H1 (cell line): ENCODE results near the gene TP73. TPM values are rescaled to one million over a fixed set of nuclear protein-coding genes. Genes with fewer than 3 reads are reported as not detected.

Experiments used
- BRCA1 ChIP-seq: IDR thresholded peaks from 2 replicates; pipeline ENCODE4 v1.6.1; 2012; ENCODE audit warnings: low read depth, low read length, improper control_type of control experiment
- KDM4A ChIP-seq: IDR thresholded peaks from one replicate; pipeline ENCODE4 v1.7.1; 2012; ENCODE audit warnings: low read depth, mild to moderate bottlenecking, moderate library complexity, low read length, inconsistent platforms; ENCODE audit not compliant: severe bottlenecking
- MAFK ChIP-seq: IDR thresholded peaks from 2 replicates; pipeline ENCODE4 v1.6.1; 2012; ENCODE audit warnings: low read depth, mild to moderate bottlenecking, improper control_type of control experiment, low read length
- PHF8 ChIP-seq: fragments of 200-600 bp; sonication (generic); conservative IDR thresholded peaks from 2 replicates; pipeline ENCODE4 v1.7.1; 2012; ENCODE audit warnings: low read depth, mild to moderate bottlenecking, inconsistent platforms, low read length, moderate library complexity
- POU5F1 ChIP-seq: IDR thresholded peaks from 2 replicates; pipeline ENCODE4 v1.6.1; 2011; ENCODE audit warnings: low read depth, mild to moderate bottlenecking, low read length, moderate library complexity
- TAF1 ChIP-seq: IDR thresholded peaks from 2 replicates; pipeline ENCODE4 v1.6.1; 2011; ENCODE audit warnings: mild to moderate bottlenecking, low read depth, low read length
- polyA plus RNA-seq, 7 experiments: library from polyadenylated mRNA; depleted of rRNA in 3 of 7; stranded (reverse) in 5 of 7; unstranded in 2 of 7; fragments of >200 nt in 5 of 7; fragments of 200-250 nt in 2 of 7; gene quantifications; 1 replicate in 5 of 7; 2 replicates in 1 of 7; 4 replicates in 1 of 7; pipeline versions ENCODE4 v1.2.1 to v1.2.3, GENCODE V29; 2011 to 2013; ENCODE audit warnings: missing spikeins in 2 of 7, mixed read lengths in 2 of 7
- total RNA-seq: library from RNA; stranded (reverse); fragmentation: NEBNext Ultra II Directional; extraction: Animal tissue kit (Norgen Biotek cat#: 25700); gene quantifications from 2 replicates; pipeline ENCODE4 v1.2.1, GENCODE V29; 2021
- TF ChIP-seq, protein P1 (sequence below): fragments of 300-600 bp; sonication (generic); IDR thresholded peaks from 2 replicates; pipeline ENCODE4 v1.7.1; 2012; ENCODE audit warnings: low read length, moderate library complexity, mild to moderate bottlenecking, inconsistent platforms; ENCODE audit not compliant: insufficient replicate concordance
- TF ChIP-seq, protein P2 (sequence below), 3 experiments: IDR thresholded peaks; 1 replicate in 2 of 3; 2 replicates in 1 of 3; pipeline versions ENCODE4 v1.5.1 to v1.6.1; 2011; ENCODE audit warnings: low read length in 3 of 3, mild to moderate bottlenecking in 3 of 3, inconsistent platforms in 2 of 3, low read depth in 1 of 3, moderate library complexity in 1 of 3; ENCODE audit not compliant: insufficient read depth in 1 of 3; ENCODE audit errors: control extremely low read depth in 1 of 3

TP73 gene
- total and polyA plus RNA-seq, 2 of the 8 experiments (the other 6 are each of a cell fraction or from before 2014, with no cell fraction given), result 2.6 to 3.1 TPM

DNA sequence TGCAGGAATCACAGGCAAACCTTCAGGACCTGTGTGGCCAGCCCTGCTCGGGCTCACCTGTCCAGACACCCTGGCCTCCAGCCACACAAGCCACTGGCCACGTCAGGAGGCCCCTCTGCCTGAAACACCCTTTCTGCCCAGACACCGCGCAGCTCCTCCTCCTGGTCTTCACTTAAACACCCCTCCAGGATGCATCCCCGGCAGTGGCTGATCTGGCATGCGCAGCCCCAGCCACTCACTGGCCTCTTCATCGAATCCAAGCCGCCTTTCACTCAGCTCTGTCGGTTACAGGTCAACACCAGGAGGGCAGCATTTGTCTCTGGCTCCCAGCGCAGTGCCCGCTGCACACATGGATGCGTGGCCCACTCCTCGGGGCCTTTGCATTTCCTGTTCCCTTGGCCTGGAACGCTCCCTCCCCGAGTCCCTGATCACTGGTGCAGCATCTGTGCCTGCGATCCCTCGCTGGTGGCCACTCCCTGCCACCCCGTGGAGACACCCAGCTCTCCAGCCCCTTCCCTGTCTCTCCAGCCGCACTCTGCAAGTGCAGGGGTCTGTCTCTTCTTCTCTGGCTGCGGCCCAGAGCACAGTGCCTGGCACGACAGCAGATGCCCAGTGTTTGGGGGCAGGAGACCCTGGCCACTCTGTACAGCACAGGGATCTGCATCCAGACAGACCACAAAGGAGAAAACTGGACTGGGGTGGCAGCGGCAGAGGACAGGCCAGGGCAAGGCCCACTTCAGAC, 18.1 kb upstream of the TP73 start (continued):
- TF ChIP-seq, protein P1, sequence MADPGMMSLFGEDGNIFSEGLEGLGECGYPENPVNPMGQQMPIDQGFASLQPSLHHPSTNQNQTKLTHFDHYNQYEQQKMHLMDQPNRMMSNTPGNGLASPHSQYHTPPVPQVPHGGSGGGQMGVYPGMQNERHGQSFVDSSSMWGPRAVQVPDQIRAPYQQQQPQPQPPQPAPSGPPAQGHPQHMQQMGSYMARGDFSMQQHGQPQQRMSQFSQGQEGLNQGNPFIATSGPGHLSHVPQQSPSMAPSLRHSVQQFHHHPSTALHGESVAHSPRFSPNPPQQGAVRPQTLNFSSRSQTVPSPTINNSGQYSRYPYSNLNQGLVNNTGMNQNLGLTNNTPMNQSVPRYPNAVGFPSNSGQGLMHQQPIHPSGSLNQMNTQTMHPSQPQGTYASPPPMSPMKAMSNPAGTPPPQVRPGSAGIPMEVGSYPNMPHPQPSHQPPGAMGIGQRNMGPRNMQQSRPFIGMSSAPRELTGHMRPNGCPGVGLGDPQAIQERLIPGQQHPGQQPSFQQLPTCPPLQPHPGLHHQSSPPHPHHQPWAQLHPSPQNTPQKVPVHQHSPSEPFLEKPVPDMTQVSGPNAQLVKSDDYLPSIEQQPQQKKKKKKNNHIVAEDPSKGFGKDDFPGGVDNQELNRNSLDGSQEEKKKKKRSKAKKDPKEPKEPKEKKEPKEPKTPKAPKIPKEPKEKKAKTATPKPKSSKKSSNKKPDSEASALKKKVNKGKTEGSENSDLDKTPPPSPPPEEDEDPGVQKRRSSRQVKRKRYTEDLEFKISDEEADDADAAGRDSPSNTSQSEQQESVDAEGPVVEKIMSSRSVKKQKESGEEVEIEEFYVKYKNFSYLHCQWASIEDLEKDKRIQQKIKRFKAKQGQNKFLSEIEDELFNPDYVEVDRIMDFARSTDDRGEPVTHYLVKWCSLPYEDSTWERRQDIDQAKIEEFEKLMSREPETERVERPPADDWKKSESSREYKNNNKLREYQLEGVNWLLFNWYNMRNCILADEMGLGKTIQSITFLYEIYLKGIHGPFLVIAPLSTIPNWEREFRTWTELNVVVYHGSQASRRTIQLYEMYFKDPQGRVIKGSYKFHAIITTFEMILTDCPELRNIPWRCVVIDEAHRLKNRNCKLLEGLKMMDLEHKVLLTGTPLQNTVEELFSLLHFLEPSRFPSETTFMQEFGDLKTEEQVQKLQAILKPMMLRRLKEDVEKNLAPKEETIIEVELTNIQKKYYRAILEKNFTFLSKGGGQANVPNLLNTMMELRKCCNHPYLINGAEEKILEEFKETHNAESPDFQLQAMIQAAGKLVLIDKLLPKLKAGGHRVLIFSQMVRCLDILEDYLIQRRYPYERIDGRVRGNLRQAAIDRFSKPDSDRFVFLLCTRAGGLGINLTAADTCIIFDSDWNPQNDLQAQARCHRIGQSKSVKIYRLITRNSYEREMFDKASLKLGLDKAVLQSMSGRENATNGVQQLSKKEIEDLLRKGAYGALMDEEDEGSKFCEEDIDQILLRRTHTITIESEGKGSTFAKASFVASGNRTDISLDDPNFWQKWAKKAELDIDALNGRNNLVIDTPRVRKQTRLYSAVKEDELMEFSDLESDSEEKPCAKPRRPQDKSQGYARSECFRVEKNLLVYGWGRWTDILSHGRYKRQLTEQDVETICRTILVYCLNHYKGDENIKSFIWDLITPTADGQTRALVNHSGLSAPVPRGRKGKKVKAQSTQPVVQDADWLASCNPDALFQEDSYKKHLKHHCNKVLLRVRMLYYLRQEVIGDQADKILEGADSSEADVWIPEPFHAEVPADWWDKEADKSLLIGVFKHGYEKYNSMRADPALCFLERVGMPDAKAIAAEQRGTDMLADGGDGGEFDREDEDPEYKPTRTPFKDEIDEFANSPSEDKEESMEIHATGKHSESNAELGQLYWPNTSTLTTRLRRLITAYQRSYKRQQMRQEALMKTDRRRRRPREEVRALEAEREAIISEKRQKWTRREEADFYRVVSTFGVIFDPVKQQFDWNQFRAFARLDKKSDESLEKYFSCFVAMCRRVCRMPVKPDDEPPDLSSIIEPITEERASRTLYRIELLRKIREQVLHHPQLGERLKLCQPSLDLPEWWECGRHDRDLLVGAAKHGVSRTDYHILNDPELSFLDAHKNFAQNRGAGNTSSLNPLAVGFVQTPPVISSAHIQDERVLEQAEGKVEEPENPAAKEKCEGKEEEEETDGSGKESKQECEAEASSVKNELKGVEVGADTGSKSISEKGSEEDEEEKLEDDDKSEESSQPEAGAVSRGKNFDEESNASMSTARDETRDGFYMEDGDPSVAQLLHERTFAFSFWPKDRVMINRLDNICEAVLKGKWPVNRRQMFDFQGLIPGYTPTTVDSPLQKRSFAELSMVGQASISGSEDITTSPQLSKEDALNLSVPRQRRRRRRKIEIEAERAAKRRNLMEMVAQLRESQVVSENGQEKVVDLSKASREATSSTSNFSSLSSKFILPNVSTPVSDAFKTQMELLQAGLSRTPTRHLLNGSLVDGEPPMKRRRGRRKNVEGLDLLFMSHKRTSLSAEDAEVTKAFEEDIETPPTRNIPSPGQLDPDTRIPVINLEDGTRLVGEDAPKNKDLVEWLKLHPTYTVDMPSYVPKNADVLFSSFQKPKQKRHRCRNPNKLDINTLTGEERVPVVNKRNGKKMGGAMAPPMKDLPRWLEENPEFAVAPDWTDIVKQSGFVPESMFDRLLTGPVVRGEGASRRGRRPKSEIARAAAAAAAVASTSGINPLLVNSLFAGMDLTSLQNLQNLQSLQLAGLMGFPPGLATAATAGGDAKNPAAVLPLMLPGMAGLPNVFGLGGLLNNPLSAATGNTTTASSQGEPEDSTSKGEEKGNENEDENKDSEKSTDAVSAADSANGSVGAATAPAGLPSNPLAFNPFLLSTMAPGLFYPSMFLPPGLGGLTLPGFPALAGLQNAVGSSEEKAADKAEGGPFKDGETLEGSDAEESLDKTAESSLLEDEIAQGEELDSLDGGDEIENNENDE, result no peak
- TF ChIP-seq, protein P2, sequence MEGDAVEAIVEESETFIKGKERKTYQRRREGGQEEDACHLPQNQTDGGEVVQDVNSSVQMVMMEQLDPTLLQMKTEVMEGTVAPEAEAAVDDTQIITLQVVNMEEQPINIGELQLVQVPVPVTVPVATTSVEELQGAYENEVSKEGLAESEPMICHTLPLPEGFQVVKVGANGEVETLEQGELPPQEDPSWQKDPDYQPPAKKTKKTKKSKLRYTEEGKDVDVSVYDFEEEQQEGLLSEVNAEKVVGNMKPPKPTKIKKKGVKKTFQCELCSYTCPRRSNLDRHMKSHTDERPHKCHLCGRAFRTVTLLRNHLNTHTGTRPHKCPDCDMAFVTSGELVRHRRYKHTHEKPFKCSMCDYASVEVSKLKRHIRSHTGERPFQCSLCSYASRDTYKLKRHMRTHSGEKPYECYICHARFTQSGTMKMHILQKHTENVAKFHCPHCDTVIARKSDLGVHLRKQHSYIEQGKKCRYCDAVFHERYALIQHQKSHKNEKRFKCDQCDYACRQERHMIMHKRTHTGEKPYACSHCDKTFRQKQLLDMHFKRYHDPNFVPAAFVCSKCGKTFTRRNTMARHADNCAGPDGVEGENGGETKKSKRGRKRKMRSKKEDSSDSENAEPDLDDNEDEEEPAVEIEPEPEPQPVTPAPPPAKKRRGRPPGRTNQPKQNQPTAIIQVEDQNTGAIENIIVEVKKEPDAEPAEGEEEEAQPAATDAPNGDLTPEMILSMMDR (IDR thresholded peaks at IDR 0.05; ENCODE audit: control extremely low read depth in 1 of 3, insufficient read depth in 1 of 3, low read depth in 1 of 3, low read length in 3 of 3), result no peak
- TF ChIP-seq KDM4A (no peak), PHF8 (no peak), TAF1 (no peak), MAFK (no peak), POU5F1 (no peak), BRCA1 (no peak)
